Mesothelial cell of epicardium (in vitro differentiated cells): ENCODE measurements around the gene GFER. TPM values are rescaled to one million over a fixed set of nuclear protein-coding genes. Genes with fewer than 3 reads are reported as not detected.
"Not testable (repeated sequence)": the region's sequence is repeated elsewhere in the genome, so short reads cannot be mapped to it uniquely, and the experiment has no call there.

Experiments
- DNase-seq, 2 experiments: peaks; one replicate each; pipeline ENCODE4 v3.0.0; 2021; ENCODE audit warnings: low spot score in 2 of 2; ENCODE audit not compliant: unreplicated experiment in 2 of 2
- H3K27ac Mint-ChIP-seq: 2 replicates; pipeline ENCODE4 v1.8.0; 2021; ENCODE audit warnings: mixed read lengths
- H3K27me3 Mint-ChIP-seq: 2 replicates; pipeline ENCODE4 v1.8.0; 2021; ENCODE audit warnings: low read depth, mixed read lengths
- H3K36me3 Mint-ChIP-seq: 2 replicates; pipeline ENCODE4 v1.8.0; 2021; ENCODE audit warnings: mixed read lengths
- H3K4me1 Mint-ChIP-seq: 2 replicates; pipeline ENCODE4 v1.8.0; 2021; ENCODE audit warnings: mixed read lengths
- H3K4me3 Mint-ChIP-seq: 2 replicates; pipeline ENCODE4 v1.8.0; 2021; ENCODE audit warnings: mild to moderate bottlenecking, moderate library complexity, mixed read lengths
- H3K9me3 Mint-ChIP-seq: 2 replicates; pipeline ENCODE4 v1.8.0; 2021; ENCODE audit warnings: mixed read lengths
- CTCF ChIP-seq: fragments of 200-600 bp; sonication (generic); IDR thresholded peaks from one replicate; pipeline ENCODE4 v1.5.0; 2021; ENCODE audit warnings: antibody characterized with exemption; ENCODE audit not compliant: unreplicated experiment
- total RNA-seq: library from RNA; stranded (reverse); gene quantifications from 3 replicates; pipeline ENCODE4 v1.2.1, GENCODE V29; 2021

The GFER gene
- total RNA-seq, 1 donor from 2014 or later, result 23.7 TPM

GRCh38 chr16:1950047-1950446 lies 33.9 kb upstream of the GFER start:
- no peak overlapping the region for H3K27ac Mint-ChIP-seq
- no peaks in the 10 kb centered on the region for H3K27me3 Mint-ChIP-seq
- no peak for DNase-seq
- no peaks in the 10 kb centered on the region for H3K9me3 Mint-ChIP-seq
- no peak overlapping the region for H3K4me3 Mint-ChIP-seq
- H3K36me3 Mint-ChIP-seq, result no peaks in the 10 kb centered on the region
- no peak for TF ChIP-seq CTCF
- H3K4me1 Mint-ChIP-seq, result no peaks in the 10 kb centered on the region

- no peaks in the 10 kb centered on the region for H3K9me3 Mint-ChIP-seq
- no peaks in the 10 kb centered on the region for H3K4me1 Mint-ChIP-seq
- TF ChIP-seq CTCF, result no peak
- no peak overlapping the region for H3K27ac Mint-ChIP-seq
- DNase-seq, result no peak
- no peaks in the 10 kb centered on the region for H3K36me3 Mint-ChIP-seq
- H3K4me3 Mint-ChIP-seq, result no peak overlapping the region
- H3K27me3 Mint-ChIP-seq, result no peaks in the 10 kb centered on the region
Measured at GRCh38 chr16:1950559-1950958, 33.4 kb upstream of the GFER start.

GRCh38 chr16:1953734-1954133 lies 30.3 kb upstream of the GFER start:
- no peaks in the 10 kb centered on the region for H3K27me3 Mint-ChIP-seq
- H3K4me3 Mint-ChIP-seq, result no peak overlapping the region
- no peaks in the 10 kb centered on the region for H3K36me3 Mint-ChIP-seq
- no peaks in the 10 kb centered on the region for H3K9me3 Mint-ChIP-seq
- H3K27ac Mint-ChIP-seq, result no peak overlapping the region
- no peak for DNase-seq
- H3K4me1 Mint-ChIP-seq, result no peaks in the 10 kb centered on the region
- TF ChIP-seq CTCF, result no peak

GRCh38 chr16:1957434-1958142 lies 26.4 kb upstream of the GFER start:
- H3K4me3 Mint-ChIP-seq, H3K27me3 Mint-ChIP-seq, DNase-seq, H3K9me3 Mint-ChIP-seq, H3K36me3 Mint-ChIP-seq, H3K27ac Mint-ChIP-seq: not testable (repeated sequence)
- peaks cover 14% of the 10 kb centered on the region for H3K4me1 Mint-ChIP-seq

- DNase-seq, H3K27me3 Mint-ChIP-seq, H3K9me3 Mint-ChIP-seq, H3K27ac Mint-ChIP-seq, H3K4me3 Mint-ChIP-seq, H3K36me3 Mint-ChIP-seq: not testable (repeated sequence)
- peaks cover 18% of the 10 kb centered on the region for H3K4me1 Mint-ChIP-seq
Measured at GRCh38 chr16:1958143-1958491, 25.9 kb upstream of the GFER start.

- no peaks in the 10 kb centered on the region for H3K9me3 Mint-ChIP-seq
- H3K4me1 Mint-ChIP-seq, result peaks cover 25% of the 10 kb centered on the region
- H3K27ac Mint-ChIP-seq, result peak overlapping the region; percentile 56
- H3K27me3 Mint-ChIP-seq, result no peaks in the 10 kb centered on the region
- H3K36me3 Mint-ChIP-seq, result peaks cover 5% of the 10 kb centered on the region
- peak overlapping the region; percentile 61 for H3K4me3 Mint-ChIP-seq
- no peak for DNase-seq
- no peak for TF ChIP-seq CTCF
Measured at GRCh38 chr16:1958715-1959268, 25.2 kb upstream of the GFER start.
